GM18517 (cell line): ENCODE measurements around the gene MRPS9.
A peak's percentile ranks its signal among the peaks of the same experiment; 100 is the strongest.

Experiments used
- ATAC-seq: cut with Tn5 transposase; IDR thresholded peaks from one replicate; pipeline ENCODE4 v1.9.1; 2021; ENCODE audit warnings: mild to moderate bottlenecking, moderate library complexity; ENCODE audit not compliant: unreplicated experiment

Gene MRPS9

GRCh38 chr2:105037572-105038382, at the start of gene MRPS9:
Gene MRPS9, plus strand, starts transcription at chr2:105038069. Its CDS starts 24 bp downstream, at chr2:105038093.
- peak; percentile 99 for ATAC-seq

GRCh38 chr2:105005181-105005951, 32.5 kb upstream of the MRPS9 start:
- ATAC-seq: no peak

- no peak for ATAC-seq
These were observed 30.5 kb upstream of the MRPS9 start for GRCh38 chr2:105007367-105007766.

- ATAC-seq: no peak
These were observed 5.4 kb upstream of the MRPS9 start for GRCh38 chr2:105032476-105032875.

GRCh38 chr2:105034170-105034569, 3.7 kb upstream of the MRPS9 start:
- ATAC-seq: no peak

- no peak for ATAC-seq
These were observed 653 bp downstream of the MRPS9 start for GRCh38 chr2:105038383-105039061.

GRCh38 chr2:105039559-105039958, 1.7 kb downstream of the MRPS9 start:
- no peak for ATAC-seq

GRCh38 chr2:105042189-105042588, 4.3 kb downstream of the MRPS9 start:
- ATAC-seq: no peak

GRCh38 chr2:105052773-105053172, 14.9 kb downstream of the MRPS9 start:
- ATAC-seq: no peak

GRCh38 chr2:105055613-105056012, 17.7 kb downstream of the MRPS9 start:
- ATAC-seq: no peak

GRCh38 chr2:105056245-105056644, 18.4 kb downstream of the MRPS9 start:
- ATAC-seq: no peak

GRCh38 chr2:105057005-105057404, 19.1 kb downstream of the MRPS9 start:
- ATAC-seq: no peak

- no peak for ATAC-seq
These were observed 23.7 kb downstream of the MRPS9 start for GRCh38 chr2:105061560-105061959.

- ATAC-seq: no peak
These were observed 24.3 kb downstream of the MRPS9 start for GRCh38 chr2:105062158-105062557.

- ATAC-seq: no peak
These were observed 30.5 kb downstream of the MRPS9 start for GRCh38 chr2:105068387-105068786.

GRCh38 chr2:105068875-105069274, 31.0 kb downstream of the MRPS9 start:
- no peak for ATAC-seq

GRCh38 chr2:105070010-105070865, 32.4 kb downstream of the MRPS9 start:
- ATAC-seq: no peak

- no peak for ATAC-seq
These were observed 33.5 kb downstream of the MRPS9 start for GRCh38 chr2:105071379-105071778.

GRCh38 chr2:105072039-105072438, 34.2 kb downstream of the MRPS9 start:
- peak; percentile 91 for ATAC-seq

- no peak for ATAC-seq
These were observed 35.7 kb downstream of the MRPS9 start for GRCh38 chr2:105073591-105073990.

- ATAC-seq: no peak
These were observed 38.3 kb downstream of the MRPS9 start for GRCh38 chr2:105076121-105076520.
